Measurements from ENCODE around the gene TAAR8. TPM values are rescaled to one million over a fixed set of nuclear protein-coding genes. Genes with fewer than 3 reads are reported as not detected.

Gene TAAR8
- total RNA-seq, 3 donors from 2014 or later = not detected

GRCh38 chr6:132566404-132566803, 13.9 kb downstream of the TAAR8 start:
- DNase-seq (ENCODE audit: low spot score in 2 of 2) = no peak
- Histone ChIP-seq H3K36me3 (no peaks in the 10 kb centered on the region), H3K4me1 (no peaks in the 10 kb centered on the region), H3K27ac (no peak overlapping the region), H3K4me3 (no peak overlapping the region), H3K9me3 (no peaks in the 10 kb centered on the region), H3K27me3 (no peaks in the 10 kb centered on the region)
- TF ChIP-seq POLR2A (IDR thresholded peaks at IDR 0.05) (no peak), POLR2AphosphoS5 (IDR thresholded peaks at IDR 0.05) (no peak), CTCF (IDR thresholded peaks at IDR 0.05) (no peak)
- intact Hi-C loops (cut with DNase I; ENCODE audit: low total_unique reads) = no loop called here

GRCh38 chr6:132567566-132567965, 15.1 kb downstream of the TAAR8 start:
- Histone ChIP-seq H3K4me1 (no peaks in the 10 kb centered on the region), H3K4me3 (no peak overlapping the region), H3K27me3 (no peaks in the 10 kb centered on the region), H3K36me3 (no peaks in the 10 kb centered on the region), H3K27ac (no peak overlapping the region), H3K9me3 (no peaks in the 10 kb centered on the region)
- DNase-seq (ENCODE audit: low spot score in 2 of 2) = no peak
- TF ChIP-seq CTCF (IDR thresholded peaks at IDR 0.05) (no peak), POLR2A (IDR thresholded peaks at IDR 0.05) (no peak), POLR2AphosphoS5 (IDR thresholded peaks at IDR 0.05) (no peak)
- intact Hi-C loops (cut with DNase I; ENCODE audit: low total_unique reads) = no loop called here

GRCh38 chr6:132568611-132569010, 16.1 kb downstream of the TAAR8 start:
- intact Hi-C loops (cut with DNase I; ENCODE audit: low total_unique reads) = no loop called here
- H3K4me1 ChIP-seq = no peaks in the 10 kb centered on the region
- H3K9me3 ChIP-seq = no peaks in the 10 kb centered on the region
- H3K27ac ChIP-seq = no peak overlapping the region
- H3K36me3 ChIP-seq = no peaks in the 10 kb centered on the region
- no peak for DNase-seq (ENCODE audit: low spot score in 2 of 2)
- TF ChIP-seq CTCF (IDR thresholded peaks at IDR 0.05) (no peak), POLR2AphosphoS5 (IDR thresholded peaks at IDR 0.05) (no peak)
- no peak overlapping the region for H3K4me3 ChIP-seq
- no peaks in the 10 kb centered on the region for H3K27me3 ChIP-seq

- TF ChIP-seq POLR2A (IDR thresholded peaks at IDR 0.05) (no peak), CTCF (IDR thresholded peaks at IDR 0.05) (no peak), POLR2AphosphoS5 (IDR thresholded peaks at IDR 0.05) (no peak)
- H3K36me3 ChIP-seq = no peaks in the 10 kb centered on the region
- no peaks in the 10 kb centered on the region for H3K9me3 ChIP-seq
- intact Hi-C loops (cut with DNase I; ENCODE audit: low total_unique reads) = no loop called here
- no peak overlapping the region for H3K27ac ChIP-seq
- no peaks in the 10 kb centered on the region for H3K27me3 ChIP-seq
- no peaks in the 10 kb centered on the region for H3K4me1 ChIP-seq
- no peak overlapping the region for H3K4me3 ChIP-seq
- DNase-seq (ENCODE audit: low spot score in 2 of 2) = no peak
Measured at GRCh38 chr6:132569170-132569569, 16.7 kb downstream of the TAAR8 start.

- intact Hi-C loops (cut with DNase I; ENCODE audit: low total_unique reads) = no loop called here
- Histone ChIP-seq H3K27me3 (no peaks in the 10 kb centered on the region), H3K4me3 (no peak within 1 kb of the TSS), H3K4me1 (no peaks in the 10 kb centered on the region), H3K9me3 (no peaks in the 10 kb centered on the region), H3K36me3 (no peaks in the 10 kb centered on the region), H3K27ac (no peak within 1 kb of the TSS)
- DNase-seq (ENCODE audit: low spot score in 2 of 2) = no peak
- TF ChIP-seq POLR2AphosphoS5 (IDR thresholded peaks at IDR 0.05) (no peak), POLR2A (IDR thresholded peaks at IDR 0.05) (no peak), CTCF (IDR thresholded peaks at IDR 0.05) (no peak)
Measured at GRCh38 chr6:132570221-132570777, 17.8 kb downstream of the TAAR8 start, which contains the start of gene TAAR6. Gene TAAR6 (plus strand): TSS chr6:132570322. CDS start chr6:132570322, 0 bp downstream.
